Transverse colon (tissue), 4 donors: ENCODE measurements around the gene GPANK1. TPM values are rescaled to one million over a fixed set of nuclear protein-coding genes. Genes with fewer than 3 reads are reported as not detected.

Source experiments
- DNase-seq: peaks from one replicate; pipeline ENCODE4 v3.0.0-alpha.2; 2019
- H3K27ac ChIP-seq, 4 donors: fragments of 200-600 bp; sonication (generic); 2 replicates each; pipeline ENCODE4 v1.5.1; 2016 to 2018; ENCODE audit warnings: inconsistent platforms in 4 of 4
- H3K27me3 ChIP-seq: fragments of 200-600 bp; sonication (generic); 2 replicates; pipeline ENCODE4 v1.5.1; 2017; ENCODE audit warnings: inconsistent platforms
- H3K36me3 ChIP-seq, 4 donors: fragments of 200-600 bp; sonication (generic); 2 replicates each; pipeline ENCODE4 v1.5.1; 2017 to 2019; ENCODE audit warnings: inconsistent platforms in 4 of 4
- H3K4me1 ChIP-seq, 4 donors: fragments of 200-600 bp; sonication (generic); 2 replicates each; pipeline ENCODE4 v1.5.1; 2017 to 2020; ENCODE audit warnings: inconsistent platforms in 4 of 4
- H3K4me3 ChIP-seq, 4 donors: fragments of 200-600 bp; sonication (generic); 1 replicate in 1 of 4; 2 replicates in 3 of 4; pipeline versions ENCODE4 v1.5.1 to v1.6.1; 2017 to 2019; ENCODE audit warnings: inconsistent platforms in 4 of 4
- H3K9me3 ChIP-seq, 2 donors: fragments of 200-600 bp; sonication (generic); 2 replicates each; pipeline ENCODE4 v1.5.1; 2017 to 2019; ENCODE audit warnings: inconsistent platforms in 2 of 2
- CTCF ChIP-seq, 5 experiments: fragments of 200-600 bp in 3 of 5; fragments of 450-650 bp in 2 of 5; sonication (generic) in 3 of 5; IDR thresholded peaks; 1 replicate in 2 of 5; 2 replicates in 3 of 5; pipeline ENCODE4 v1.5.1; 2016 to 2017; ENCODE audit warnings: antibody characterized with exemption in 5 of 5, inconsistent platforms in 3 of 5, mild to moderate bottlenecking in 2 of 5, moderate library complexity in 1 of 5
- EP300 ChIP-seq: sonication (generic); formaldehyde crosslinking; IDR thresholded peaks from one replicate; pipeline ENCODE4 v1.6.1; 2017; ENCODE audit warnings: antibody characterized with exemption, low read depth
- POLR2A ChIP-seq: fragments of 450-650 bp; IDR thresholded peaks from one replicate; pipeline ENCODE4 v1.6.1; 2016; ENCODE audit warnings: antibody characterized with exemption, mild to moderate bottlenecking, moderate library complexity
- POLR2AphosphoS5 ChIP-seq, 3 donors: sonication (generic); formaldehyde crosslinking; IDR thresholded peaks; one replicate each; pipeline ENCODE4 v1.6.1; 2016; ENCODE audit warnings: antibody characterized with exemption in 3 of 3
- WGBS, 2 donors: methylation state at CpG; one replicate each; pipeline ENCODE4 v1.1.5; 2018; ENCODE audit warnings: low coverage in 1 of 2; 5-methylcytosine and 5-hydroxymethylcytosine counted together
- in situ Hi-C, 4 donors: fragments of 200-750 bp; cut with MboI; loops; one replicate each; pipeline versions ENCODE4 v1.15.0 to v1.15.1; 2017; ENCODE audit warnings: low sequenced_read_pairs in 3 of 4, low pct_ligation_motif_present in 1 of 4, low pct_unique_long_range_greater_than_20kb in 1 of 4
- intact Hi-C: fragments of 100-400 bp; cut with DNase I; formaldehyde crosslinking; loops from one replicate; pipeline ENCODE4 v1.15.1; 2023; ENCODE audit warnings: low total_unique reads
- total RNA-seq, 4 donors: library from RNA; depleted of rRNA; stranded (reverse); fragments of >200 nt; gene quantifications; one replicate each; pipeline ENCODE4 v1.1.0, GENCODE V29; 2016

GPANK1 gene
- total RNA-seq, 4 donors from 2014 or later: 2.4 to 32.9 (median 23.2) TPM

GRCh38 chr6:31634969-31635575 is 29.7 kb downstream of the GPANK1 start:
- H3K36me3 ChIP-seq: peaks cover 0 to 71% (median 35%) of the 10 kb centered on the region in 4 donors
- in situ Hi-C loops: no loop called here
- intact Hi-C loops: no loop called here

GRCh38 chr6:31634131-31634530 is 30.7 kb downstream of the GPANK1 start:
- 79% methylated on average over 3 of the region's 3 CpGs; no CpG with 5 or more reads in 1 of the 2 donors for WGBS, 2 donors
- Histone ChIP-seq H3K27me3 (no peaks in the 10 kb centered on the region), H3K4me3 (no peak overlapping the region), H3K36me3 (peaks cover 0 to 69% (median 38%) of the 10 kb centered on the region in 4 donors), H3K9me3 (no peaks in the 10 kb centered on the region), H3K4me1 (no peaks in the 10 kb centered on the region), H3K27ac (no peak overlapping the region)
- intact Hi-C loops: no loop called here
- in situ Hi-C loops: no loop called here
- TF ChIP-seq EP300 (no peak), POLR2AphosphoS5 (IDR thresholded peaks at IDR 0.05) (no peak), CTCF (IDR thresholded peaks at IDR 0.05) (no peak), POLR2A (no peak)
- DNase-seq: no peak

More at GRCh38 chr6:31634969-31635575, 29.7 kb downstream of the GPANK1 start:
- WGBS, 2 donors: 80 to 85% methylated on average over 2 to 11 of the region's 11 CpGs
- Histone ChIP-seq H3K9me3 (no peaks in the 10 kb centered on the region), H3K27me3 (no peaks in the 10 kb centered on the region), H3K4me1 (no peaks in the 10 kb centered on the region), H3K4me3 (no peak overlapping the region), H3K27ac (no peak overlapping the region)
- no peak for DNase-seq
- TF ChIP-seq CTCF (IDR thresholded peaks at IDR 0.05) (no peak), EP300 (no peak), POLR2AphosphoS5 (IDR thresholded peaks at IDR 0.05) (no peak), POLR2A (no peak)

GRCh38 chr6:31633447-31633846 is 31.4 kb downstream of the GPANK1 start:
- H3K27me3 ChIP-seq: no peaks in the 10 kb centered on the region
- no peak overlapping the region for H3K27ac ChIP-seq
- peaks cover 0 to 75% (median 41%) of the 10 kb centered on the region in 4 donors for H3K36me3 ChIP-seq

More at GRCh38 chr6:31633447-31633846, 31.4 kb downstream of the GPANK1 start:
- no peak for TF ChIP-seq EP300
- no peak for TF ChIP-seq POLR2A
- TF ChIP-seq CTCF (IDR thresholded peaks at IDR 0.05): no peak
- no peak for TF ChIP-seq POLR2AphosphoS5 (IDR thresholded peaks at IDR 0.05)
- DNase-seq: no peak
- 89% methylated on average over 7 of the region's 7 CpGs; no CpG with 5 or more reads in 1 of the 2 donors for WGBS, 2 donors
- Histone ChIP-seq H3K4me1 (no peaks in the 10 kb centered on the region), H3K9me3 (no peaks in the 10 kb centered on the region), H3K4me3 (no peak overlapping the region)
- intact Hi-C loops (no loop called here), in situ Hi-C loops (no loop called here)
